Natural killer cell treated with Interleukin-12 subunit alpha and Interleukin-12 subunit beta and Interleukin-15 and Interleukin-18, amount 100 ng/mL, for 72 hours (primary cell): ENCODE results near the gene DIS3L. TPM values are rescaled to one million over a fixed set of nuclear protein-coding genes. Genes with fewer than 3 reads are reported as not detected.
"Not testable (repeated sequence)": the region's sequence is repeated elsewhere in the genome, so short reads cannot be mapped to it uniquely, and the experiment has no call there.

ENCODE experiments used
- ATAC-seq, 2 donors: fragments of 150-1000 bp; cut with Tn5 transposase in 1 of 2; sonication (Bioruptor Pico), chemical (Tn5 transposase) in 1 of 2; 2 replicates each; pipeline ENCODE4 v1.10.0; 2021
- DNase-seq: peaks from one replicate; pipeline ENCODE4 v3.0.0; 2022; ENCODE audit warnings: low spot score
- H3K27ac Mint-ChIP-seq, 2 donors: 1 replicate in 1 of 2; 2 replicates in 1 of 2; pipeline ENCODE4 v1.8.0; 2022; ENCODE audit warnings: mixed read lengths in 2 of 2, mild to moderate bottlenecking in 1 of 2, moderate library complexity in 1 of 2
- H3K27me3 Mint-ChIP-seq, 2 donors: 1 replicate in 1 of 2; 2 replicates in 1 of 2; pipeline ENCODE4 v1.8.0; 2022; ENCODE audit warnings: mixed read lengths in 2 of 2
- H3K36me3 Mint-ChIP-seq: one replicate; pipeline ENCODE4 v1.8.0; 2022; ENCODE audit warnings: mixed read lengths
- H3K4me1 Mint-ChIP-seq, 2 donors: 1 replicate in 1 of 2; 2 replicates in 1 of 2; pipeline ENCODE4 v1.8.0; 2022; ENCODE audit warnings: low read depth in 2 of 2, mixed read lengths in 2 of 2, mild to moderate bottlenecking in 1 of 2
- H3K4me3 Mint-ChIP-seq: one replicate; pipeline ENCODE4 v1.8.0; 2022; ENCODE audit warnings: mixed read lengths
- H3K9me3 Mint-ChIP-seq: 2 replicates; pipeline ENCODE4 v1.8.0; 2022; ENCODE audit warnings: mixed read lengths
- total RNA-seq, 2 donors: library from RNA; stranded (reverse); gene quantifications; one replicate each; pipeline ENCODE4 v1.2.3, GENCODE V29; 2022

Gene DIS3L
- total RNA-seq, 2 donors from 2014 or later: 20.5 to 35.9 TPM

- H3K27me3 Mint-ChIP-seq: peaks cover 30 to 43% of the 10 kb centered on the region in 2 donors
- H3K36me3 Mint-ChIP-seq: peaks cover 5% of the 10 kb centered on the region
Observed at GRCh38 chr15:66261056-66261455, 32.3 kb upstream of the DIS3L start.

GRCh38 chr15:66262837-66263236 lies 30.5 kb upstream of the DIS3L start:
- H3K27me3 Mint-ChIP-seq: peaks cover 26 to 39% of the 10 kb centered on the region in 2 donors
- ATAC-seq, DNase-seq, H3K36me3 Mint-ChIP-seq, H3K4me1 Mint-ChIP-seq, H3K9me3 Mint-ChIP-seq, H3K4me3 Mint-ChIP-seq, H3K27ac Mint-ChIP-seq: not testable (repeated sequence)

More at GRCh38 chr15:66261056-66261455, 32.3 kb upstream of the DIS3L start:
- no peak for ATAC-seq
- Mint-ChIP-seq H3K27ac (no peak overlapping the region), H3K9me3 (no peaks in the 10 kb centered on the region), H3K4me3 (no peak overlapping the region), H3K4me1 (no peaks in the 10 kb centered on the region)
- DNase-seq: no peak

GRCh38 chr15:66264859-66265513 lies 28.4 kb upstream of the DIS3L start:
- DNase-seq: no peak
- Mint-ChIP-seq H3K27ac (no peak overlapping the region), H3K27me3 (peaks cover 33 to 45% of the 10 kb centered on the region in 2 donors), H3K4me3 (no peak overlapping the region), H3K4me1 (no peaks in the 10 kb centered on the region), H3K9me3 (no peaks in the 10 kb centered on the region), H3K36me3 (peaks cover 5% of the 10 kb centered on the region)
- ATAC-seq: no peak

DNA sequence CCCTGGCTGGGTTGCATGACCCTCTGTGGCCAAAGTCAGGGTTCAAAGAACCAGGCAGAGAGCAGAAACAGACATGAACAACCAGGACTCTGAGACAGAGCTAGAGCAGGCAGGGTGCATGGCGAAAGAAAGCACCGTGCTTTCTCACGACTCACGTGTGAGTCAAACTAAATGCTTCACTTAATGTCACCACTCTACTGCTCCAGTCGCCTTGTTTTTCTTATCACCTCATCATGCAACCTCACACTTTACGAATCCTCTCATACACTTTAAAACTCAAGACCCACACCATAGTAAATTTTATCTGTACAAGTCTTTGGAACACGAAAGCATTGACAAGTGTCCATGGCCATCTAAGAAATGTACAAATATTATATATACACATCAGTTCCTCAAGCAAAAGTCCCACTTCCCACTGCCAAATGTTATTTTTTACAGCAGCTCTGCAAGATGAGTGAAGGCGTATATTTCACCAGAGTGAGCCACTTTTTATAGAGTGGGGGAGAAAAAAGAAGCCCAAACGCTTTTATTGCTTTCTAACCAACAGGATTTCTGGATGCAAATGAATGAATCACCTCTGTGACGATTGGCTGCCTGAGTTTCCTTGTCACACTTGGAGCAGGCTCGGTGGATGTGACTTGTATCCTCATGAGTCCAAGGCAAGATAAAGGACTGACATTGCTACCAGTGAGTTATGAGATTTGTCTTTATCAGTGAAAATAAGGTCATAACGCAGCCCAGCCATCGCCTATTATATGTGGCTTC lies 23.9 kb upstream of the DIS3L start:
- no peak overlapping the region for H3K27ac Mint-ChIP-seq
- H3K4me3 Mint-ChIP-seq: no peak overlapping the region
- no peaks in the 10 kb centered on the region for H3K4me1 Mint-ChIP-seq
- DNase-seq: no peak
- H3K36me3 Mint-ChIP-seq: no peaks in the 10 kb centered on the region
- ATAC-seq: no peak
- H3K27me3 Mint-ChIP-seq: peaks cover 16 to 31% of the 10 kb centered on the region in 2 donors
- H3K9me3 Mint-ChIP-seq: no peaks in the 10 kb centered on the region

GRCh38 chr15:66270932-66271331 lies 22.4 kb upstream of the DIS3L start:
- Mint-ChIP-seq H3K36me3 (no peaks in the 10 kb centered on the region), H3K4me1 (no peaks in the 10 kb centered on the region), H3K9me3 (no peaks in the 10 kb centered on the region), H3K27ac (no peak overlapping the region), H3K27me3 (peaks cover 16 to 31% of the 10 kb centered on the region in 2 donors), H3K4me3 (no peak overlapping the region)
- ATAC-seq (no peak), DNase-seq (no peak)

- ATAC-seq (no peak), DNase-seq (no peak)
- peaks cover 6 to 18% of the 10 kb centered on the region in 2 donors for H3K27me3 Mint-ChIP-seq
- H3K4me3 Mint-ChIP-seq: no peak overlapping the region
- no peaks in the 10 kb centered on the region for H3K9me3 Mint-ChIP-seq
- H3K36me3 Mint-ChIP-seq: no peaks in the 10 kb centered on the region
- no peak overlapping the region for H3K27ac Mint-ChIP-seq
- no peaks in the 10 kb centered on the region for H3K4me1 Mint-ChIP-seq
Observed at GRCh38 chr15:66275352-66275751, 18.0 kb upstream of the DIS3L start.

- Mint-ChIP-seq H3K36me3 (no peaks in the 10 kb centered on the region), H3K9me3 (no peaks in the 10 kb centered on the region), H3K4me3 (no peak overlapping the region), H3K4me1 (no peaks in the 10 kb centered on the region), H3K27me3 (peaks cover 6 to 12% of the 10 kb centered on the region in 2 donors), H3K27ac (no peak overlapping the region)
- DNase-seq (no peak), ATAC-seq (no peak)
Observed at GRCh38 chr15:66276546-66276945, 16.8 kb upstream of the DIS3L start.

GRCh38 chr15:66278056-66278455 lies 15.3 kb upstream of the DIS3L start:
- Mint-ChIP-seq H3K27me3 (peaks cover 6 to 12% of the 10 kb centered on the region in 2 donors), H3K27ac (no peak overlapping the region), H3K36me3 (no peaks in the 10 kb centered on the region), H3K9me3 (no peaks in the 10 kb centered on the region), H3K4me1 (no peaks in the 10 kb centered on the region), H3K4me3 (no peak overlapping the region)
- ATAC-seq (no peak), DNase-seq (no peak)

- Mint-ChIP-seq H3K27me3 (peaks cover 6 to 12% of the 10 kb centered on the region in 2 donors), H3K9me3 (no peaks in the 10 kb centered on the region), H3K27ac (no peak overlapping the region), H3K4me3 (no peak overlapping the region), H3K36me3 (no peaks in the 10 kb centered on the region), H3K4me1 (no peaks in the 10 kb centered on the region)
- DNase-seq (no peak), ATAC-seq (no peak)
Observed at GRCh38 chr15:66278671-66279070, 14.7 kb upstream of the DIS3L start.

- no peaks in the 10 kb centered on the region for H3K36me3 Mint-ChIP-seq
- ATAC-seq (no peak), DNase-seq (no peak)
- H3K27me3 Mint-ChIP-seq: peaks cover 5 to 11% of the 10 kb centered on the region in 2 donors
- H3K9me3 Mint-ChIP-seq: no peaks in the 10 kb centered on the region
- H3K4me3 Mint-ChIP-seq: no peak overlapping the region
- H3K27ac Mint-ChIP-seq: no peak overlapping the region
- no peaks in the 10 kb centered on the region for H3K4me1 Mint-ChIP-seq
Observed at GRCh38 chr15:66284271-66284670, 9.1 kb upstream of the DIS3L start.

GRCh38 chr15:66285533-66286280 lies 7.7 kb upstream of the DIS3L start:
- Mint-ChIP-seq H3K27ac (no peak overlapping the region), H3K27me3 (no peaks in the 10 kb centered on the region), H3K4me3 (no peak overlapping the region), H3K36me3 (no peaks in the 10 kb centered on the region), H3K9me3 (no peaks in the 10 kb centered on the region), H3K4me1 (peaks cover 0 to 6% of the 10 kb centered on the region in 2 donors)
- DNase-seq: no peak
- no peak for ATAC-seq

DNA sequence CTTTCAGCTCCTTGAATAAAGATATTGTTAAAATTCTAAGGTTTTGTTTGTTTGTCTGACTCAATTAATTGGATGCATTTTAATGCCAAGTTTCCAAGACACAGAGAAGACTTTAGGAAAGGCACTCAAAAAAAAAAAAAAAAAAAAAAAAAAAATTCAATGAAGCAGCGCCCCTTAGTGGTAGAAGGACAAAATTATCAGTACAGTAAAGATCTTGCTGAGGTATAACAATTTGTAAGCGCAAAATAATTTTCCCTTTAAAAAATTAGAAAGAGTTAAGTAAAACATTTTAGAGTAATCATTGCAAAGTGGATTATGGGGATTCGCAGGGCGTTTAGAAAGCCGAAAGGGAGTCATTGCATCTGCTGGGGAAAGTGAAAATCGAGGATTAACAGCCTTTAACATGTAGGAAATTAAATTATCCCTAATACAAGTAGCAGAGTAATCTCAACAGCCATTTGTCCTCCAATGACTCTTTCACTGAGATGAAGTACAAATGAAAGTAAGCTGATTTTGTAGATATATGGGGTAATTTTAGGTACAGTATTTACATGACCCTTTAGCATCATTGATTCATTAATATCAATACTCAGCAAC lies 5.8 kb upstream of the DIS3L start:
- Mint-ChIP-seq H3K4me3 (no peak overlapping the region), H3K27me3 (no peaks in the 10 kb centered on the region), H3K4me1 (peaks cover 11 to 16% of the 10 kb centered on the region in 2 donors), H3K36me3 (no peaks in the 10 kb centered on the region), H3K9me3 (no peaks in the 10 kb centered on the region), H3K27ac (no peak overlapping the region)
- ATAC-seq (no peak), DNase-seq (no peak)

- H3K9me3 Mint-ChIP-seq: no peaks in the 10 kb centered on the region
- no peak for DNase-seq
- no peaks in the 10 kb centered on the region for H3K27me3 Mint-ChIP-seq
- no peaks in the 10 kb centered on the region for H3K36me3 Mint-ChIP-seq
- H3K4me3 Mint-ChIP-seq: no peak overlapping the region
- no peak overlapping the region for H3K27ac Mint-ChIP-seq
- ATAC-seq: no peak
- H3K4me1 Mint-ChIP-seq: peaks cover 14 to 17% of the 10 kb centered on the region in 2 donors
Observed at GRCh38 chr15:66288093-66288492, 5.3 kb upstream of the DIS3L start.
